ENCODE data around the gene MAGI1.

GRCh38 chr3:65880350-65880749 is 158.4 kb downstream of the MAGI1 start:
- TF ChIP-seq GATA3 (IDR thresholded peaks at IDR 0.05; ENCODE audit: low read depth, low read length) (no peak), GATA2 (IDR thresholded peaks at IDR 0.05; ENCODE audit: low read depth, low read length) (no peak)

Measured in SH-SY5Y (cell line).